Neural progenitor cell (in vitro differentiated cells): ENCODE data around the gene EML5.

Source experiments
- EZH2phosphoT487 ChIP-seq: fragments of 200-600 bp; sonication (generic); IDR thresholded peaks from 2 replicates; pipeline ENCODE4 v1.6.1; 2017; ENCODE audit warnings: antibody characterized with exemption
- TF ChIP-seq, protein P1 (sequence below): fragments of 200-600 bp; sonication (generic); IDR thresholded peaks from 2 replicates; pipeline ENCODE4 v1.5.1; 2017; ENCODE audit warnings: antibody characterized with exemption, mild to moderate bottlenecking

DNA sequence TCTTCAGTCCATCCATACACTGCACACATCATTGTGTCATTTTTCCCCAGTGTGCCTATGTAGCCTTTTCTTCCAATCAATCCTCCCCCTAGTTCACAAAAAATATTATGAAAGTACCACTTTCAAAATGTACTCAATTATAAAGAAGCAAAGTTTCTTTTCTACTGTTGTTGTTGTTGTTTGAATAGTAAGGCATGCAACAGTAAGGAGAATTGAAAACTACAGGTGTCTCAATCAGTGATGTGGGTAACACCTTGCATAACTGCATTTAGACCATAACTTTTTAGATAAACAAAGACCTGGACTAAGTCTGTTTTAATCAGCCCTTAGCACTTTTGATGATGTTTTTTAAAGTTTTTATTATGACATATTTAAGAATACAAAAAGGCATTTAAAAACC lies 104.4 kb downstream of the EML5 start:
- TF ChIP-seq, protein P1, sequence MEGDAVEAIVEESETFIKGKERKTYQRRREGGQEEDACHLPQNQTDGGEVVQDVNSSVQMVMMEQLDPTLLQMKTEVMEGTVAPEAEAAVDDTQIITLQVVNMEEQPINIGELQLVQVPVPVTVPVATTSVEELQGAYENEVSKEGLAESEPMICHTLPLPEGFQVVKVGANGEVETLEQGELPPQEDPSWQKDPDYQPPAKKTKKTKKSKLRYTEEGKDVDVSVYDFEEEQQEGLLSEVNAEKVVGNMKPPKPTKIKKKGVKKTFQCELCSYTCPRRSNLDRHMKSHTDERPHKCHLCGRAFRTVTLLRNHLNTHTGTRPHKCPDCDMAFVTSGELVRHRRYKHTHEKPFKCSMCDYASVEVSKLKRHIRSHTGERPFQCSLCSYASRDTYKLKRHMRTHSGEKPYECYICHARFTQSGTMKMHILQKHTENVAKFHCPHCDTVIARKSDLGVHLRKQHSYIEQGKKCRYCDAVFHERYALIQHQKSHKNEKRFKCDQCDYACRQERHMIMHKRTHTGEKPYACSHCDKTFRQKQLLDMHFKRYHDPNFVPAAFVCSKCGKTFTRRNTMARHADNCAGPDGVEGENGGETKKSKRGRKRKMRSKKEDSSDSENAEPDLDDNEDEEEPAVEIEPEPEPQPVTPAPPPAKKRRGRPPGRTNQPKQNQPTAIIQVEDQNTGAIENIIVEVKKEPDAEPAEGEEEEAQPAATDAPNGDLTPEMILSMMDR, result no peak
- TF ChIP-seq EZH2phosphoT487, result no peak
